Activated CD8-positive, alpha-beta T cell treated with anti-CD3 and anti-CD28 coated beads for 36 hours (primary cell): ENCODE results near the gene MAN1A1. TPM values are rescaled to one million over a fixed set of nuclear protein-coding genes. Genes with fewer than 3 reads are reported as not detected.

ENCODE experiments used
- ATAC-seq: fragments of 200-7000 bp; cut with Tn5 transposase; one replicate; pipeline ENCODE4 v1.10.0; 2021; ENCODE audit warnings: mild to moderate bottlenecking, moderate library complexity
- CTCF ChIA-PET: fragments of 350-600 bp; sonication (Branson Sonifier 250); formaldehyde crosslinking; loops from one replicate; lab custom pipeline; 2021; ENCODE audit warnings: antibody characterized with exemption; lab: Charles Lee
- POLR2A ChIA-PET: fragments of 350-600 bp; sonication (Branson Sonifier 250); formaldehyde crosslinking; loops from one replicate; lab custom pipeline; 2021; ENCODE audit warnings: antibody characterized with exemption; lab: Charles Lee
- DNase-seq: peaks from one replicate; pipeline ENCODE4 v3.0.0-alpha.2; 2020
- H3K27ac Mint-ChIP-seq: one replicate; pipeline ENCODE4 v1.8.0; 2021; ENCODE audit warnings: mild to moderate bottlenecking, mixed read lengths
- H3K27me3 Mint-ChIP-seq: one replicate; pipeline ENCODE4 v1.8.0; 2021; ENCODE audit warnings: mixed read lengths
- H3K36me3 Mint-ChIP-seq: one replicate; pipeline ENCODE4 v1.8.0; 2021; ENCODE audit warnings: low read depth, mixed read lengths
- H3K4me1 Mint-ChIP-seq: one replicate; pipeline ENCODE4 v1.8.0; 2021; ENCODE audit warnings: low read depth, mixed read lengths
- H3K4me3 Mint-ChIP-seq: one replicate; pipeline ENCODE4 v1.8.0; 2021; ENCODE audit warnings: mild to moderate bottlenecking, moderate library complexity, mixed read lengths
- H3K9me3 Mint-ChIP-seq: one replicate; pipeline ENCODE4 v1.8.0; 2021; ENCODE audit warnings: mixed read lengths
- CTCF ChIP-seq: fragments of 200-600 bp; IDR thresholded peaks from one replicate; pipeline ENCODE4 v1.8.0; 2022; ENCODE audit warnings: antibody characterized with exemption, mild to moderate bottlenecking
- intact Hi-C: fragments of 100-400 bp; cut with micrococcal nuclease; formaldehyde crosslinking; loops from one replicate; pipeline ENCODE4 v1.10.0; 2022
- total RNA-seq, 2 experiments: library from RNA; stranded (reverse); gene quantifications; one replicate each; pipeline ENCODE4 v1.2.3, GENCODE V29; 2021

Gene MAN1A1
- total RNA-seq, 2 experiments from 2014 or later, result 18.5 to 19.4 TPM

GRCh38 chr6:119207971-119208725, 141.4 kb downstream of the MAN1A1 start:
- no peak overlapping the region for H3K27ac Mint-ChIP-seq
- no peak for TF ChIP-seq CTCF
- POLR2A ChIA-PET, result no interaction called here

GRCh38 chr6:119207327-119207726, 142.2 kb downstream of the MAN1A1 start:
- DNase-seq, result no peak
- Mint-ChIP-seq H3K9me3 (no peaks in the 10 kb centered on the region), H3K36me3 (peaks cover 18% of the 10 kb centered on the region), H3K4me3 (no peak overlapping the region), H3K4me1 (peaks cover 10% of the 10 kb centered on the region), H3K27me3 (no peaks in the 10 kb centered on the region), H3K27ac (no peak overlapping the region)
- ATAC-seq, result no peak
- ChIA-PET POLR2A (no interaction called here), CTCF (no interaction called here)
- intact Hi-C loops, result no loop called here
- TF ChIP-seq CTCF, result no peak

More at GRCh38 chr6:119207971-119208725, 141.4 kb downstream of the MAN1A1 start:
- Mint-ChIP-seq H3K4me1 (peaks cover 10% of the 10 kb centered on the region), H3K36me3 (peaks cover 12% of the 10 kb centered on the region), H3K27me3 (no peaks in the 10 kb centered on the region), H3K9me3 (no peaks in the 10 kb centered on the region), H3K4me3 (no peak overlapping the region)
- intact Hi-C loops, result no loop called here
- no peak for ATAC-seq
- CTCF ChIA-PET, result no interaction called here
- no peak for DNase-seq

GRCh38 chr6:119205911-119206618, 143.5 kb downstream of the MAN1A1 start:
- Mint-ChIP-seq H3K36me3 (peaks cover 18% of the 10 kb centered on the region), H3K27ac (no peak overlapping the region), H3K9me3 (no peaks in the 10 kb centered on the region), H3K27me3 (no peaks in the 10 kb centered on the region), H3K4me3 (no peak overlapping the region), H3K4me1 (peaks cover 10% of the 10 kb centered on the region)
- CTCF ChIA-PET, result no interaction called here
- DNase-seq, result no peak
- POLR2A ChIA-PET, result no interaction called here
- ATAC-seq, result no peak
- no peak for TF ChIP-seq CTCF
- intact Hi-C loops, result no loop called here

GRCh38 chr6:119204719-119205118, 144.8 kb downstream of the MAN1A1 start:
- no peak for ATAC-seq
- Mint-ChIP-seq H3K27ac (no peak overlapping the region), H3K27me3 (no peaks in the 10 kb centered on the region), H3K4me1 (peaks cover 10% of the 10 kb centered on the region), H3K4me3 (no peak overlapping the region), H3K9me3 (no peaks in the 10 kb centered on the region), H3K36me3 (peaks cover 22% of the 10 kb centered on the region)
- DNase-seq, result no peak
- ChIA-PET POLR2A (no interaction called here), CTCF (interaction anchor here (0.7 kb wide), 1 partner anchor 56 kb away, joined by 3 read pairs; no protein-coding TSS in a partner anchor)
- TF ChIP-seq CTCF, result no peak
- intact Hi-C loops, result no loop called here

GRCh38 chr6:119201480-119201879, 148.1 kb downstream of the MAN1A1 start:
- ATAC-seq, result no peak
- H3K9me3 Mint-ChIP-seq, result no peaks in the 10 kb centered on the region
- peaks cover 30% of the 10 kb centered on the region for H3K36me3 Mint-ChIP-seq
- H3K27ac Mint-ChIP-seq, result no peak overlapping the region
- TF ChIP-seq CTCF, result no peak
- peaks cover 6% of the 10 kb centered on the region for H3K4me1 Mint-ChIP-seq
- ChIA-PET POLR2A (no interaction called here), CTCF (interaction anchor here (0.7 to 1.6 kb wide), 4 partner anchors 8 to 24 kb away, joined by 3 to 4 read pairs (median 4); no protein-coding TSS in a partner anchor)
- no peak for DNase-seq
- no peaks in the 10 kb centered on the region for H3K27me3 Mint-ChIP-seq
- no peak overlapping the region for H3K4me3 Mint-ChIP-seq
- intact Hi-C loops, result no loop called here
